ENCODE results near the gene WDR45B.

DNA sequence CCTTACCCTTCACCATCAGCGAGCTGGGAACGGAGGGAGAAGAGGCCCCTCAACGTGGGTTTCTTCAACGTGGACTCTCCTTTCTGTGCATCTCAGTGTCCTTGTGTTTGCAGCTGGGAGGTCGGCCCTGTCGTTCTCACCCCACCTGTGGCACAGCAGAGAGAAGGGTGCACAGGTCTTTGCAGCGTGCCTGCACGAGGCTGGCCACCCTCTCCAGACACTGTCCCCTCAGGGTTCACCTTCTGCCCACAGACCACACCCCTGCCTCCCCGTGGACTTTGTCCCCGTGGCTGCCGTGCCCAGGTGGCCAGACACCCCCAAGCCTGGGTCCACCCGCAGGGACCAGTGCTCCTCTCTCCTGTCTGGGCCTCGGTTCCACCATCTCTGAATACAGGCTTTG lies 7.3 kb upstream of the WDR45B start:
- TF ChIP-seq, protein P1, sequence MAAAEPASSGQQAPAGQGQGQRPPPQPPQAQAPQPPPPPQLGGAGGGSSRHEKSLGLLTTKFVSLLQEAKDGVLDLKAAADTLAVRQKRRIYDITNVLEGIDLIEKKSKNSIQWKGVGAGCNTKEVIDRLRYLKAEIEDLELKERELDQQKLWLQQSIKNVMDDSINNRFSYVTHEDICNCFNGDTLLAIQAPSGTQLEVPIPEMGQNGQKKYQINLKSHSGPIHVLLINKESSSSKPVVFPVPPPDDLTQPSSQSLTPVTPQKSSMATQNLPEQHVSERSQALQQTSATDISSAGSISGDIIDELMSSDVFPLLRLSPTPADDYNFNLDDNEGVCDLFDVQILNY (CRISPR knock-in tag; IDR thresholded peaks at IDR 0.05), result no peak
- no peak for TF ChIP-seq CREM (CRISPR knock-in tag; IDR thresholded peaks at IDR 0.05)
- TF ChIP-seq, protein P2, sequence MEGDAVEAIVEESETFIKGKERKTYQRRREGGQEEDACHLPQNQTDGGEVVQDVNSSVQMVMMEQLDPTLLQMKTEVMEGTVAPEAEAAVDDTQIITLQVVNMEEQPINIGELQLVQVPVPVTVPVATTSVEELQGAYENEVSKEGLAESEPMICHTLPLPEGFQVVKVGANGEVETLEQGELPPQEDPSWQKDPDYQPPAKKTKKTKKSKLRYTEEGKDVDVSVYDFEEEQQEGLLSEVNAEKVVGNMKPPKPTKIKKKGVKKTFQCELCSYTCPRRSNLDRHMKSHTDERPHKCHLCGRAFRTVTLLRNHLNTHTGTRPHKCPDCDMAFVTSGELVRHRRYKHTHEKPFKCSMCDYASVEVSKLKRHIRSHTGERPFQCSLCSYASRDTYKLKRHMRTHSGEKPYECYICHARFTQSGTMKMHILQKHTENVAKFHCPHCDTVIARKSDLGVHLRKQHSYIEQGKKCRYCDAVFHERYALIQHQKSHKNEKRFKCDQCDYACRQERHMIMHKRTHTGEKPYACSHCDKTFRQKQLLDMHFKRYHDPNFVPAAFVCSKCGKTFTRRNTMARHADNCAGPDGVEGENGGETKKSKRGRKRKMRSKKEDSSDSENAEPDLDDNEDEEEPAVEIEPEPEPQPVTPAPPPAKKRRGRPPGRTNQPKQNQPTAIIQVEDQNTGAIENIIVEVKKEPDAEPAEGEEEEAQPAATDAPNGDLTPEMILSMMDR (IDR thresholded peaks at IDR 0.05), result no peak
- TF ChIP-seq, protein P3, sequence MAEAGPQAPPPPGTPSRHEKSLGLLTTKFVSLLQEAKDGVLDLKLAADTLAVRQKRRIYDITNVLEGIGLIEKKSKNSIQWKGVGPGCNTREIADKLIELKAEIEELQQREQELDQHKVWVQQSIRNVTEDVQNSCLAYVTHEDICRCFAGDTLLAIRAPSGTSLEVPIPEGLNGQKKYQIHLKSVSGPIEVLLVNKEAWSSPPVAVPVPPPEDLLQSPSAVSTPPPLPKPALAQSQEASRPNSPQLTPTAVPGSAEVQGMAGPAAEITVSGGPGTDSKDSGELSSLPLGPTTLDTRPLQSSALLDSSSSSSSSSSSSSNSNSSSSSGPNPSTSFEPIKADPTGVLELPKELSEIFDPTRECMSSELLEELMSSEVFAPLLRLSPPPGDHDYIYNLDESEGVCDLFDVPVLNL (CRISPR knock-in tag; IDR thresholded peaks at IDR 0.05; ENCODE audit: borderline replicate concordance, low read depth), result no peak
- TF ChIP-seq NR2C2 (CRISPR knock-in tag; IDR thresholded peaks at IDR 0.05), result no peak
- no peak for TF ChIP-seq IRF2 (CRISPR knock-in tag; IDR thresholded peaks at IDR 0.05; ENCODE audit: borderline replicate concordance, low read depth)
- no peak for TF ChIP-seq TEAD4 (CRISPR knock-in tag; IDR thresholded peaks at IDR 0.05)
- no peak for TF ChIP-seq TCF7 (CRISPR knock-in tag; IDR thresholded peaks at IDR 0.05; ENCODE audit: low read depth)
- TF ChIP-seq ZNF317 (CRISPR knock-in tag; IDR thresholded peaks at IDR 0.05; ENCODE audit: borderline replicate concordance, low read depth), result no peak
- TF ChIP-seq, protein P4, sequence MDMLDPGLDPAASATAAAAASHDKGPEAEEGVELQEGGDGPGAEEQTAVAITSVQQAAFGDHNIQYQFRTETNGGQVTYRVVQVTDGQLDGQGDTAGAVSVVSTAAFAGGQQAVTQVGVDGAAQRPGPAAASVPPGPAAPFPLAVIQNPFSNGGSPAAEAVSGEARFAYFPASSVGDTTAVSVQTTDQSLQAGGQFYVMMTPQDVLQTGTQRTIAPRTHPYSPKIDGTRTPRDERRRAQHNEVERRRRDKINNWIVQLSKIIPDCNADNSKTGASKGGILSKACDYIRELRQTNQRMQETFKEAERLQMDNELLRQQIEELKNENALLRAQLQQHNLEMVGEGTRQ (CRISPR knock-in tag; IDR thresholded peaks at IDR 0.05), result no peak
- TF ChIP-seq, protein P5, sequence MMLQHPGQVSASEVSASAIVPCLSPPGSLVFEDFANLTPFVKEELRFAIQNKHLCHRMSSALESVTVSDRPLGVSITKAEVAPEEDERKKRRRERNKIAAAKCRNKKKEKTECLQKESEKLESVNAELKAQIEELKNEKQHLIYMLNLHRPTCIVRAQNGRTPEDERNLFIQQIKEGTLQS (CRISPR knock-in tag; conservative IDR thresholded peaks at IDR 0.05), result no peak
